T-cell (primary cell): ENCODE results near the gene KMT2E. TPM values are rescaled to one million over a fixed set of nuclear protein-coding genes. Genes with fewer than 3 reads are reported as not detected.

Experiments
- ATAC-seq, 4 experiments: fragments of 200-7000 bp in 3 of 4; fragments of 150-1000 bp in 1 of 4; cut with Tn5 transposase; replicated peaks in 1 of 4; 1 replicate in 3 of 4; 2 replicates in 1 of 4; pipeline ENCODE4 v1.10.0; 2021; ENCODE audit warnings: moderate library complexity in 3 of 4, mild to moderate bottlenecking in 2 of 4, moderate number of reproducible peaks in 1 of 4
- CTCF ChIA-PET, 2 donors: fragments of 300-600 bp; sonication (Branson Sonifier 250); formaldehyde crosslinking; loops; one replicate each; lab custom pipeline; 2022; ENCODE audit warnings: antibody characterized with exemption in 2 of 2; lab: Charles Lee
- POLR2A ChIA-PET, 2 donors: fragments of 300-600 bp; sonication (Branson Sonifier 250); formaldehyde crosslinking; loops; one replicate each; lab custom pipeline; 2022; ENCODE audit warnings: antibody characterized with exemption in 2 of 2; lab: Charles Lee
- DNase-seq, 35 experiments: peaks; one replicate each; pipeline versions ENCODE4 v3.0.0 to v3.0.0-alpha.2; 2013 to 2023
- H3K27ac ChIP-seq: one replicate; pipeline ENCODE4 v1.5.1; 2013; ENCODE audit warnings: low read length
- H3K27me3 ChIP-seq, 2 experiments: replicated peaks in 1 of 2; 1 replicate in 1 of 2; 2 replicates in 1 of 2; pipeline versions ENCODE4 v1.6.1 to v1.7.0; 2013; ENCODE audit warnings: low read length in 1 of 2, mixed read lengths in 1 of 2; ENCODE audit not compliant: control insufficient read depth in 2 of 2, insufficient read depth in 2 of 2; ENCODE audit errors: extremely low read depth in 1 of 2
- H3K36me3 ChIP-seq, 2 donors: 1 replicate in 1 of 2; 2 replicates in 1 of 2; pipeline versions ENCODE4 v1.6.1 to v1.7.0; 2013; ENCODE audit warnings: low read length in 1 of 2; ENCODE audit not compliant: control insufficient read depth in 2 of 2, insufficient read depth in 1 of 2; ENCODE audit errors: extremely low read depth in 1 of 2
- H3K4me1 ChIP-seq, 2 experiments: 1 replicate in 1 of 2; 2 replicates in 1 of 2; pipeline versions ENCODE4 v1.6.1 to v1.7.0; 2013; ENCODE audit warnings: low read length in 2 of 2, mixed read lengths in 1 of 2; ENCODE audit not compliant: insufficient read depth in 2 of 2, control insufficient read depth in 1 of 2; ENCODE audit errors: extremely low read depth in 1 of 2
- H3K4me3 ChIP-seq, 2 donors: 1 replicate in 1 of 2; 2 replicates in 1 of 2; pipeline versions ENCODE4 v1.5.1 to v1.7.0; 2013; ENCODE audit warnings: mild to moderate bottlenecking in 2 of 2, low read length in 1 of 2, moderate library complexity in 1 of 2; ENCODE audit not compliant: control insufficient read depth in 1 of 2; ENCODE audit errors: extremely low read depth in 1 of 2
- H3K9me3 ChIP-seq: 2 replicates; pipeline ENCODE4 v1.7.0; 2013
- H3K27ac Mint-ChIP-seq, 2 donors: one replicate each; pipeline ENCODE4 v1.8.0; 2020 to 2021; ENCODE audit warnings: mild to moderate bottlenecking in 2 of 2, mixed read lengths in 2 of 2
- H3K27me3 Mint-ChIP-seq, 2 donors: one replicate each; pipeline ENCODE4 v1.8.0; 2021 to 2022; ENCODE audit warnings: mixed read lengths in 2 of 2
- H3K36me3 Mint-ChIP-seq: one replicate; pipeline ENCODE4 v1.8.0; 2021; ENCODE audit warnings: mixed read lengths
- H3K4me1 Mint-ChIP-seq, 3 donors: one replicate each; pipeline ENCODE4 v1.8.0; 2020 to 2022; ENCODE audit warnings: mixed read lengths in 3 of 3, mild to moderate bottlenecking in 1 of 3
- H3K4me3 Mint-ChIP-seq, 3 donors: one replicate each; pipeline ENCODE4 v1.8.0; 2020 to 2022; ENCODE audit warnings: mild to moderate bottlenecking in 3 of 3, mixed read lengths in 3 of 3, moderate library complexity in 3 of 3
- H3K9me3 Mint-ChIP-seq, 3 donors: one replicate each; pipeline ENCODE4 v1.8.0; 2020 to 2022; ENCODE audit warnings: mixed read lengths in 3 of 3
- WGBS: methylation state at CpG from one replicate; pipeline ENCODE4 v1.1.5; 2013; ENCODE audit warnings: missing lambda C conversion rate; ENCODE audit not compliant: insufficient coverage; 5-methylcytosine and 5-hydroxymethylcytosine counted together
- total RNA-seq, 35 experiments: library from RNA in 6 of 35; stranded (reverse) in 6 of 35; fragments of 120-200 nt in 1 of 35; gene quantifications; one replicate each; pipeline versions ENCODE4 v1.2.1 to v1.2.4 and lab custom pipeline; 2013 to 2026

Gene KMT2E
- total RNA-seq, 5 donors from 2014 or later (not counting 1 experiment from before 2014, with no cell fraction given) = 164 to 260 (median 169) TPM

GRCh38 chr7:105132335-105132734 is 118.3 kb downstream of the KMT2E start:
- 98% methylated on average over 4 of the region's 5 CpGs for WGBS
- H3K27me3 Mint-ChIP-seq = no peaks in the 10 kb centered on the region
- peaks cover 0 to 65% of the 10 kb centered on the region in 2 donors for H3K36me3 ChIP-seq
- no peak overlapping the region for H3K27ac Mint-ChIP-seq
- no peak overlapping the region for H3K4me3 ChIP-seq
- ChIA-PET POLR2A (no interaction called here), CTCF (interaction anchor here in 1 of 2 donors (0.6 kb wide), 2 partner anchors 206 to 208 kb away, joined by 3 to 4 read pairs; no protein-coding TSS in a partner anchor)
- H3K9me3 ChIP-seq = no peaks in the 10 kb centered on the region
- DNase-seq (no peak), ATAC-seq (no peak)
- peaks cover 0 to 4% of the 10 kb centered on the region in 2 experiments for H3K4me1 ChIP-seq
- H3K36me3 Mint-ChIP-seq = peaks cover 31% of the 10 kb centered on the region
- no peaks in the 10 kb centered on the region for H3K9me3 Mint-ChIP-seq
- H3K4me1 Mint-ChIP-seq = peaks cover 9 to 14% (median 12%) of the 10 kb centered on the region in 3 donors
- H3K27me3 ChIP-seq = no peaks in the 10 kb centered on the region
- no peak overlapping the region for H3K4me3 Mint-ChIP-seq
- H3K27ac ChIP-seq = no peak overlapping the region

- H3K27ac Mint-ChIP-seq = no peak overlapping the region
- WGBS = 98% methylated on average over 7 of the region's 10 CpGs
- Histone ChIP-seq H3K27ac (no peak overlapping the region), H3K4me3 (no peak overlapping the region), H3K36me3 (peaks cover 0 to 67% of the 10 kb centered on the region in 2 donors), H3K27me3 (no peaks in the 10 kb centered on the region), H3K4me1 (peaks cover 0 to 4% of the 10 kb centered on the region in 2 experiments), H3K9me3 (no peaks in the 10 kb centered on the region)
- H3K36me3 Mint-ChIP-seq = peaks cover 35% of the 10 kb centered on the region
- H3K4me3 Mint-ChIP-seq = no peak overlapping the region
- ChIA-PET CTCF (interaction anchor here in 1 of 2 donors (0.6 kb wide), 1 partner anchor 205 kb away, joined by 3 read pairs; no protein-coding TSS in a partner anchor), POLR2A (no interaction called here)
- no peak for ATAC-seq
- no peaks in the 10 kb centered on the region for H3K9me3 Mint-ChIP-seq
- no peak for DNase-seq
- H3K27me3 Mint-ChIP-seq = no peaks in the 10 kb centered on the region
- peaks cover 9 to 15% (median 14%) of the 10 kb centered on the region in 3 donors for H3K4me1 Mint-ChIP-seq
Measured at GRCh38 chr7:105132835-105133234, 118.8 kb downstream of the KMT2E start.

- Mint-ChIP-seq H3K4me1 (peaks cover 12 to 20% (median 14%) of the 10 kb centered on the region in 3 donors), H3K27ac (peak overlapping the region in 1 of 2 donors; percentile 41), H3K4me3 (no peak overlapping the region), H3K27me3 (no peaks in the 10 kb centered on the region), H3K36me3 (peaks cover 38% of the 10 kb centered on the region), H3K9me3 (no peaks in the 10 kb centered on the region)
- DNase-seq (no peak), ATAC-seq (no peak)
- H3K4me3 ChIP-seq = no peak overlapping the region
- H3K27ac ChIP-seq = no peak overlapping the region
- no peaks in the 10 kb centered on the region for H3K9me3 ChIP-seq
- CTCF ChIA-PET = no interaction called here
- H3K36me3 ChIP-seq = peaks cover 0 to 69% of the 10 kb centered on the region in 2 donors
- peaks cover 0 to 4% of the 10 kb centered on the region in 2 experiments for H3K4me1 ChIP-seq
- H3K27me3 ChIP-seq = no peaks in the 10 kb centered on the region
- 100% methylated on average over 3 of the region's 7 CpGs for WGBS
- POLR2A ChIA-PET = no interaction called here
Measured at GRCh38 chr7:105133358-105133757, 119.4 kb downstream of the KMT2E start.

GRCh38 chr7:105133986-105134655 is 120.1 kb downstream of the KMT2E start:
- Mint-ChIP-seq H3K27me3 (no peaks in the 10 kb centered on the region), H3K4me1 (peaks cover 12 to 20% (median 17%) of the 10 kb centered on the region in 3 donors), H3K27ac (no peak overlapping the region), H3K4me3 (no peak overlapping the region), H3K36me3 (peaks cover 42% of the 10 kb centered on the region), H3K9me3 (no peaks in the 10 kb centered on the region)
- no peak for DNase-seq
- Histone ChIP-seq H3K4me1 (peaks cover 0 to 4% of the 10 kb centered on the region in 2 experiments), H3K27me3 (no peaks in the 10 kb centered on the region), H3K36me3 (peaks cover 0 to 76% of the 10 kb centered on the region in 2 donors), H3K4me3 (no peak overlapping the region), H3K9me3 (no peaks in the 10 kb centered on the region), H3K27ac (no peak overlapping the region)
- ATAC-seq = no peak
- CTCF ChIA-PET = no interaction called here
- 100% methylated on average over 1 of the region's 9 CpGs for WGBS
- POLR2A ChIA-PET = no interaction called here

GRCh38 chr7:105136221-105136620 is 122.2 kb downstream of the KMT2E start:
- no peak for ATAC-seq
- Mint-ChIP-seq H3K36me3 (peaks cover 41% of the 10 kb centered on the region), H3K4me3 (no peak overlapping the region), H3K27ac (no peak overlapping the region), H3K4me1 (peaks cover 12 to 20% (median 18%) of the 10 kb centered on the region in 3 donors), H3K9me3 (no peaks in the 10 kb centered on the region), H3K27me3 (no peaks in the 10 kb centered on the region)
- no peak overlapping the region for H3K27ac ChIP-seq
- H3K9me3 ChIP-seq = no peaks in the 10 kb centered on the region
- peaks cover 0 to 77% of the 10 kb centered on the region in 2 donors for H3K36me3 ChIP-seq
- no peak for DNase-seq
- no CpG with 5 or more reads among the region's 3 CpGs for WGBS
- peaks cover 0 to under 1% of the 10 kb centered on the region in 2 experiments for H3K4me1 ChIP-seq
- ChIA-PET CTCF (interaction anchor here (0.5 to 0.6 kb wide), 2 partner anchors 199 to 1814 kb away, joined by 3 to 4 read pairs; no protein-coding TSS in a partner anchor), POLR2A (interaction anchor here in 1 of 2 donors (0.6 to 0.7 kb wide), 3 partner anchors 168 to 321 kb away, joined by 7 to 11 read pairs (median 10); no protein-coding TSS in a partner anchor)
- no peaks in the 10 kb centered on the region for H3K27me3 ChIP-seq
- H3K4me3 ChIP-seq = no peak overlapping the region

- POLR2A ChIA-PET = no interaction called here
Measured at GRCh38 chr7:105137898-105138297, 123.9 kb downstream of the KMT2E start.

More at GRCh38 chr7:105137898-105138297, 123.9 kb downstream of the KMT2E start:
- Mint-ChIP-seq H3K4me1 (peaks cover 9 to 20% (median 14%) of the 10 kb centered on the region in 3 donors), H3K36me3 (peaks cover 48% of the 10 kb centered on the region), H3K27me3 (no peaks in the 10 kb centered on the region), H3K4me3 (no peak overlapping the region), H3K9me3 (no peaks in the 10 kb centered on the region), H3K27ac (no peak overlapping the region)
- no peak for DNase-seq
- CTCF ChIA-PET = no interaction called here
- no peaks in the 10 kb centered on the region for H3K9me3 ChIP-seq
- no peaks in the 10 kb centered on the region for H3K27me3 ChIP-seq
- H3K36me3 ChIP-seq = peaks cover 0 to 77% of the 10 kb centered on the region in 2 donors
- no peak overlapping the region for H3K4me3 ChIP-seq
- no peak overlapping the region for H3K27ac ChIP-seq
- ATAC-seq = no peak
- no CpG with 5 or more reads among the region's 4 CpGs for WGBS
- no peaks in the 10 kb centered on the region for H3K4me1 ChIP-seq
